Measurements from ENCODE around the gene PPM1H. TPM values are rescaled to one million over a fixed set of nuclear protein-coding genes. Genes with fewer than 3 reads are reported as not detected.

PPM1H gene
- total RNA-seq, 3 donors from 2014 or later (not counting 1 experiment from before 2014, with no cell fraction given), result 0.18 to 2.1 (median 0.40) TPM

GRCh38 chr12:62934239-62934798 is 631 bp downstream of the PPM1H start:
- under 1% methylated on average over 45 of the region's 48 CpGs for WGBS (ENCODE audit: insufficient coverage)
- no peak for TF ChIP-seq CTCF (IDR thresholded peaks at IDR 0.05)
- peaks cover 20% of the 10 kb centered on the region for H3K4me1 ChIP-seq (ENCODE audit: control insufficient read depth, insufficient read depth, low read length)
- H3K36me3 ChIP-seq (ENCODE audit: control insufficient read depth, insufficient read depth, low read length), result no peaks in the 10 kb centered on the region
- DNase-seq, result no peak
- Mint-ChIP-seq H3K4me1 (peaks cover 12 to 15% of the 10 kb centered on the region in 2 donors), H3K36me3 (no peaks in the 10 kb centered on the region), H3K27me3 (ENCODE audit: low read depth in 2 of 2) (peaks cover 24 to 37% of the 10 kb centered on the region in 2 donors), H3K27ac (no peak overlapping the region), H3K9me3 (peaks cover 2 to 3% of the 10 kb centered on the region in 2 donors), H3K4me3 (peak overlapping the region; percentile 82)
- no peak overlapping the region for H3K27ac ChIP-seq (ENCODE audit: low read length)
- intact Hi-C loops (cut with micrococcal nuclease), result no loop called here
- peak overlapping the region; percentile 31 for H3K4me3 ChIP-seq (ENCODE audit: low read length)
- peaks cover 12% of the 10 kb centered on the region for H3K27me3 ChIP-seq (ENCODE audit: control insufficient read depth, insufficient read depth, low read length)
- peak in 2 of 3 donors; percentile 46 to 49 for ATAC-seq
- no peaks in the 10 kb centered on the region for H3K9me3 ChIP-seq (ENCODE audit: control insufficient read depth, insufficient read depth, low read length)

DNA sequence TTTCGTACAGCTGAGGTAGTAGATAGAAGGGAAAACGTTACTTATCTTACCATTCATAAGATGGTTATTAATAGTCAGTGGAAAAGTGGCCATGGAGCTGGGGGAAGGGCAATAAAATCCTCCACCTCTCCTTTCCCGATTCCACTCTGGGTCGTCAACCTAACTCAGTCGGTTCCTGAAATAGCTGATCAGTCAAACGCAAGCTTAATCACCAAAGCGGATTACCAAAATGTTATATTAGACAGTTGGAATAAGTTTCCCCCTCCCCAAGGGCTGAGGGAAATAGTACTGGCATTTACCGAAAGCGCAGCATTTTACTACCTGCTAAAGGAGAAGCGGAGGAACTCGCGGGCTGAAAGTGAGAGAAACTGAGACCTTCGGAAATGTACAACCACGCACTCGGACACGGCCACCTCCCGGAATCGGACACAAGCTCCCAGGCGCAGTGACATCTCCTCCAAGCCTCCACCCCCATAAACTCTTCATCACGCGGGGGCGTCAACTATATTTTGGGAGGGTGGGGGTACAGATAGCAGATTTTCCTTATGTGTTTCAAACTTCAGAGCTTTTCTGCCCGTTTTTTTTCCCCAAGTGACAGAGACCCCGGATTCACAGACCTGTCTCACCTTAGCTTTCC is 1.2 kb downstream of the PPM1H start:
- H3K36me3 ChIP-seq (ENCODE audit: control insufficient read depth, insufficient read depth, low read length), result no peaks in the 10 kb centered on the region
- TF ChIP-seq CTCF (IDR thresholded peaks at IDR 0.05), result no peak
- no peak overlapping the region for H3K27ac ChIP-seq (ENCODE audit: low read length)
- H3K4me3 ChIP-seq (ENCODE audit: low read length), result peak overlapping the region; percentile 31
- WGBS (ENCODE audit: insufficient coverage), result 0% methylated on average over 17 of the region's 24 CpGs
- peaks cover 12 to 15% of the 10 kb centered on the region in 2 donors for H3K4me1 Mint-ChIP-seq
- peaks cover 24 to 40% of the 10 kb centered on the region in 2 donors for H3K27me3 Mint-ChIP-seq (ENCODE audit: low read depth in 2 of 2)
- ATAC-seq (no peak), DNase-seq (no peak)
- intact Hi-C loops (cut with micrococcal nuclease), result no loop called here
- H3K4me1 ChIP-seq (ENCODE audit: control insufficient read depth, insufficient read depth, low read length), result peaks cover 20% of the 10 kb centered on the region
- peaks cover 12% of the 10 kb centered on the region for H3K27me3 ChIP-seq (ENCODE audit: control insufficient read depth, insufficient read depth, low read length)
- H3K36me3 Mint-ChIP-seq, result no peaks in the 10 kb centered on the region
- no peak overlapping the region for H3K27ac Mint-ChIP-seq
- peaks cover 2 to 3% of the 10 kb centered on the region in 2 donors for H3K9me3 Mint-ChIP-seq
- no peaks in the 10 kb centered on the region for H3K9me3 ChIP-seq (ENCODE audit: control insufficient read depth, insufficient read depth, low read length)
- peak overlapping the region; percentile 82 for H3K4me3 Mint-ChIP-seq

- H3K9me3 ChIP-seq (ENCODE audit: control insufficient read depth, insufficient read depth, low read length), result no peaks in the 10 kb centered on the region
- ATAC-seq, result no peak
- H3K9me3 Mint-ChIP-seq, result peaks cover 2 to 3% of the 10 kb centered on the region in 2 donors
- H3K27me3 Mint-ChIP-seq (ENCODE audit: low read depth in 2 of 2), result peaks cover 24 to 44% of the 10 kb centered on the region in 2 donors
- no peak overlapping the region for H3K27ac Mint-ChIP-seq
- H3K27ac ChIP-seq (ENCODE audit: low read length), result no peak overlapping the region
- H3K4me3 ChIP-seq (ENCODE audit: low read length), result peak overlapping the region; percentile 31
- peaks cover 12% of the 10 kb centered on the region for H3K27me3 ChIP-seq (ENCODE audit: control insufficient read depth, insufficient read depth, low read length)
- no peaks in the 10 kb centered on the region for H3K36me3 ChIP-seq (ENCODE audit: control insufficient read depth, insufficient read depth, low read length)
- peaks cover 20% of the 10 kb centered on the region for H3K4me1 ChIP-seq (ENCODE audit: control insufficient read depth, insufficient read depth, low read length)
- no peak for DNase-seq
- peaks cover 12 to 15% of the 10 kb centered on the region in 2 donors for H3K4me1 Mint-ChIP-seq
- WGBS (ENCODE audit: insufficient coverage), result 2% methylated on average over 13 of the region's 15 CpGs
- peak overlapping the region; percentile 82 for H3K4me3 Mint-ChIP-seq
- no peak for TF ChIP-seq CTCF (IDR thresholded peaks at IDR 0.05)
- intact Hi-C loops (cut with micrococcal nuclease), result no loop called here
- no peaks in the 10 kb centered on the region for H3K36me3 Mint-ChIP-seq
Observed at GRCh38 chr12:62933220-62933601, 1.7 kb downstream of the PPM1H start.
